DMS 273 treated with DMSO at 0.1 percent for 48 hours (cell line): ENCODE measurements around the gene PCDHA1.
"Not testable (repeated sequence)": the region's sequence is repeated elsewhere in the genome, so short reads cannot be mapped to it uniquely, and the experiment has no call there.

Experiments
- DNase-seq: peaks from one replicate; lab custom pipeline; 2025; lab: John Stamatoyannopoulos, UW

The PCDHA1 gene

DNA sequence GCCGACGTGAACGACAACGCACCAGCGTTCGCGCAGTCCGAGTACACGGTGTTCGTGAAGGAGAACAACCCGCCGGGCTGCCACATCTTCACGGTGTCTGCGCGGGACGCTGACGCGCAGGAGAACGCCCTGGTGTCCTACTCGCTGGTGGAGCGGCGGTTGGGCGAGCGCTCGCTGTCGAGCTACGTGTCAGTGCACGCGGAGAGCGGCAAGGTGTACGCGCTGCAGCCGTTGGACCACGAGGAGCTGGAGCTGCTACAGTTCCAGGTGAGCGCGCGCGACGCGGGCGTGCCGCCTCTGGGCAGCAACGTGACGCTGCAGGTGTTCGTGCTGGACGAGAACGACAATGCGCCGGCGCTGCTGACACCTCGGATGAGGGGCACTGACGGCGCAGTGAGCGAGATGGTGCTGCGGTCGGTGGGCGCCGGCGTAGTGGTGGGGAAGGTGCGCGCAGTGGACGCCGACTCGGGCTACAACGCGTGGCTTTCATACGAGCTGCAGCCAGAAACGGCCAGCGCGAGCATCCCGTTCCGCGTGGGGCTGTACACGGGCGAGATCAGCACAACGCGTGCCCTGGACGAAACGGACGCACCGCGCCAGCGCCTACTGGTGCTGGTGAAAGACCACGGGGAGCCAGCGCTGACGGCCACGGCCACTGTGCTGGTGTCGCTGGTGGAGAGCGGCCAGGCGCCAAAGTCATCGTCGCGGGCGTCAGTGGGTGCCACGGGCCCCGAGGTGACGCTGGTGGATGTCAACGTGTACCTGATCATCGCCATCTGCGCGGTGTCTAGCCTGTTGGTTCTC, 64.1 kb downstream of the PCDHA1 start:
- DNase-seq: not testable (repeated sequence)

DNA sequence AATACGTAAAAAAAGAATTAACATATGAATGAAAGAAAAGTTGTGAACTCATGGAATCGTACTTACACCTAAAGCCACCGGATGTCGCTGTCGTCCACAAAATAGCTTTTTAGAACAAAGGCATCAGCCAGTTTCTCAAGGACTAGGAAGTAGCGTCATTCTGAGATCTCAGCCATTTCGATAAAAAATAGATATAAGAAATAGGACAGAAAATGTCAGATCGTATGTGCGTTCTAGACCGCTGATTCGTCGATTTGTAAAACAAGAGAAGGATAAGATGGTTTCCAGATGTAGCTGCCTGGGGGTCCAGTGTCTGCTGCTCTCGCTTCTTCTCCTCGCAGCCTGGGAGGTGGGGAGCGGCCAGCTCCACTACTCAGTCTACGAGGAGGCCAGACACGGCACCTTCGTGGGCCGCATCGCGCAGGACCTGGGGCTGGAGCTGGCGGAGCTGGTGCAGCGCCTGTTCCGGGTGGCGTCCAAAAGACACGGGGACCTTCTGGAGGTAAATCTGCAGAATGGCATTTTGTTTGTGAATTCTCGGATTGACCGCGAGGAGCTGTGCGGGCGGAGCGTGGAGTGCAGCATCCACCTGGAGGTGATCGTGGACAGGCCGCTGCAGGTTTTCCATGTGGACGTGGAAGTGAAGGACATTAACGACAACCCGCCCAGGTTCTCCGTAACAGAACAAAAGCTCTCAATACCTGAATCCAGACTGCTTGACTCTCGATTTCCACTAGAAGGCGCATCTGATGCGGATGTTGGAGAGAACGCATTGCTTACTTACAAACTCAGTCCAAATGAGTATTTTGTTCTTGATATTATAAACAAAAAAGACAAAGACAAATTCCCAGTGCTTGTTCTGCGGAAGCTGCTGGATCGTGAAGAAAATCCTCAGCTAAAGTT, 70.1 kb downstream of the PCDHA1 start, which contains the start of gene PCDHA10:
PCDHA10 (plus strand) TSS at position 126 of the 903 bp plus-strand sequence; CDS start at position 278, 152 bp downstream.
- DNase-seq: no peak

DNA sequence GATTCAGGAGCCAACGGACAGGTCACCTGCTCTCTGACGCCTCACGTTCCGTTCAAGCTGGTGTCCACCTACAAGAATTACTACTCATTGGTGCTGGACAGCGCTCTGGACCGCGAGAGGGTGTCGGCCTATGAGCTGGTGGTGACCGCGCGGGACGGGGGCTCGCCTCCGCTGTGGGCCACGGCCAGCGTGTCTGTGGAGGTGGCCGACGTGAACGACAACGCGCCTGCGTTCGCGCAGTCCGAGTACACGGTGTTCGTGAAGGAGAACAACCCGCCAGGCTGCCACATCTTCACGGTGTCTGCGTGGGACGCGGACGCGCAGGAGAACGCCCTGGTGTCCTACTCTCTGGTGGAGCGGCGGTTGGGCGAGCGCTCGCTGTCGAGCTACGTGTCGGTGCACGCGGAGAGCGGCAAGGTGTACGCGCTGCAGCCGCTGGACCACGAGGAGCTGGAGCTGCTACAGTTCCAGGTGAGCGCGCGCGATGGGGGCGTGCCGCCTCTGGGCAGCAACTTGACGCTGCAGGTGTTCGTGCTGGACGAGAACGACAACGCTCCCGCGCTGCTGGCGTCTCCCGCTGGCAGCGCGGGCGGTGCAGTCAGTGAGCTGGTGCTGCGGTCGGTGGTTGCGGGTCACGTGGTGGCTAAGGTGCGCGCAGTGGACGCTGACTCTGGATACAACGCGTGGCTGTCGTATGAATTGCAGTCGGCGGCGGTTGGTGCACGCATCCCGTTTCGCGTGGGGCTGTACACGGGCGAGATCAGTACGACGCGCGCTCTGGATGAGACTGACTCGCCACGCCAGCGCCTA, 71.4 kb downstream of the PCDHA1 start:
- no peak for DNase-seq

DNA sequence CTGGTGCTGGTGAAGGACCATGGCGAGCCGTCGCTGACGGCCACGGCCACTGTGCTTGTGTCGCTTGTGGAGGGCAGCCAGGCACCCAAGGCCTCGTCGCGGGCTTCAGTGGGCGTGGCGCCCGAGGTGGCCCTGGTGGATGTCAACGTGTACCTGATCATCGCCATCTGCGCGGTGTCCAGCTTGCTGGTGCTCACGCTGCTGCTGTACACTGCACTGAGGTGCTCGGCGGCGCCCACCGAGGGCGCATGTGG, 72.0 kb downstream of the PCDHA1 start:
- no peak for DNase-seq

DNA sequence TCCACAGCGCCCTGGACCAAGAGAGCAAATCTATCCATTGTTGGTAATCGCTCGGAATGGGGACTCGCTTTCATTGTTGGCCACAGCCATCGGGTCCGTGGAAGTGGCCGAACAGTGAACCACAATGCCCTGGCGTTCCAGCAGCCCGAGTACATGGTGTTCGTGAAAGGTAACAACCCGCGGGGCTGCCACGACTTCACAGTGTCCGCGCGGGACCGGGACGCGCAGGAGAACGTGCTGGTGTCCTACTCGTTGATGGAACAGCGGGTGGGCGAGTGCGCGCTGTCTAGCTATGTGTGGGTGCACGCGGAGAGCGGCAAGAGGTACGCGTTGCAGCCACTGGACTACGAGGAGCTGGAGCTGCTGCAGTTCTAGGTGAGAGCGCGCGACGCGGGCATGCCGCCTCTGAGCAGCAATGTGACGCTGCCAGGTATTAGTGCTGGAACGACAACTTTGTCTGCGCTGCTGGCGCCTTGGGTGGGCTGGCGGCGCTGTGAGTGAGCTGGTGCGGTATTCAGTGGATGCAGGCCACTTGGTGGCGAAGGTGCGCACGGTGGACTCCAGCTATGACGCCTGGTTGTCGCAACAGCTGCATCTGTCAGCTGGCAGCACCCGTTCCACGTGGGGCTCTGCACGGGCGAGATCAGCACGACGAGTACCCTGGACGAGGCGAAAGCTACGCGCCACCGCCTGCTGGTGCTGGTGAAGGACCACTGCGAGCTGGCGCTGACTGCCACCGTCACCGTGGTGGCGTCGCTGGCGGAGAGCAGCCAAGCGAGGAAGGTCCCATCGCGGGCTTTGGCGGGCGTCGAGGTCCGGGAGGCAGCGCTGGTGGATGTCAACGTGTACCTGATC, 76.7 kb downstream of the PCDHA1 start:
- no peak for DNase-seq

DNA sequence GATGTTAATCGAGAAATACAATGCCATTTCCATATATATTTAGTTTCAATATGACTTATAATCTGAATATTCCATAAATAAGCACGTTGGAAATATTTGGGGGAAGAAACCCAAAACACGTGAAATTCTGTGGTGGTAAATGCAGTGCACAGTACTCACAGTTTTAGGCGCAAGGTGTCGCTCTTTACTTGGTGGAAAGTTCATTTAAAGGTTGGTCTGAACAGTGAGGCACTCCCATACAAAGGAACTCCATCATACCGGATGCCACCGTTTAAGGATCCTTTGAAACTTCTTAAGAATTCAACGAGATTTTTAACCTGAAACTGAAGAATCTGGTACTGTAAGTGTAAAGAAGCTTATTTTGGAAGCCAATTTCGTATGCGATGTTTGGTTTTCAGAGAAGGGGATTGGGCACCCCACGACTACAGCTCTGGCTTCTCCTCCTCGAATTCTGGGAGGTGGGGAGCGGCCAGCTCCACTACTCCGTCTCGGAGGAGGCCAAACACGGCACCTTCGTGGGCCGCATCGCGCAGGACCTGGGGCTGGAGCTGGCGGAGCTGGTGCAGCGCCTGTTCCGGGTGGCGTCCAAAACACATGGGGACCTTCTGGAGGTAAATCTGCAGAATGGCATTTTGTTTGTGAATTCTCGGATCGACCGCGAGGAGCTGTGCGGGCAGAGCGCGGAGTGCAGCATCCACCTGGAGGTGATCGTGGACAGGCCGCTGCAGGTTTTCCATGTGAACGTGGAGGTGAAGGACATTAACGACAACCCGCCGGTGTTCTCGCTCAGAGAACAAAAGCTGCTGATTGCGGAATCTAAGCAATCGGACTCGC, 83.0 kb downstream of the PCDHA1 start, which contains the start of gene PCDHA11:
PCDHA11 (plus strand) TSS at position 237 of the 834 bp plus-strand sequence; CDS start at position 384, 147 bp downstream.
- DNase-seq: peak; percentile 24

DNA sequence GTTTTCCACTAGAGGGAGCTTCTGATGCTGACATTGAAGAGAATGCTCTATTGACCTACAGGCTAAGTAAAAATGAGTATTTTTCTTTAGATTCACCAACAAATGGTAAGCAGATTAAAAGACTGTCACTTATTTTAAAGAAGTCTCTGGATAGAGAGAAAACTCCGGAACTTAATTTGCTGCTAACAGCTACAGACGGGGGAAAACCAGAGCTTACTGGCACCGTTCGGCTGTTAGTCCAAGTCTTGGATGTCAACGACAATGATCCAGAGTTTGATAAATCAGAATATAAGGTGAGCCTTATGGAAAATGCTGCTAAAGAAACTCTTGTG, 83.6 kb downstream of the PCDHA1 start:
- no peak for DNase-seq

DNA sequence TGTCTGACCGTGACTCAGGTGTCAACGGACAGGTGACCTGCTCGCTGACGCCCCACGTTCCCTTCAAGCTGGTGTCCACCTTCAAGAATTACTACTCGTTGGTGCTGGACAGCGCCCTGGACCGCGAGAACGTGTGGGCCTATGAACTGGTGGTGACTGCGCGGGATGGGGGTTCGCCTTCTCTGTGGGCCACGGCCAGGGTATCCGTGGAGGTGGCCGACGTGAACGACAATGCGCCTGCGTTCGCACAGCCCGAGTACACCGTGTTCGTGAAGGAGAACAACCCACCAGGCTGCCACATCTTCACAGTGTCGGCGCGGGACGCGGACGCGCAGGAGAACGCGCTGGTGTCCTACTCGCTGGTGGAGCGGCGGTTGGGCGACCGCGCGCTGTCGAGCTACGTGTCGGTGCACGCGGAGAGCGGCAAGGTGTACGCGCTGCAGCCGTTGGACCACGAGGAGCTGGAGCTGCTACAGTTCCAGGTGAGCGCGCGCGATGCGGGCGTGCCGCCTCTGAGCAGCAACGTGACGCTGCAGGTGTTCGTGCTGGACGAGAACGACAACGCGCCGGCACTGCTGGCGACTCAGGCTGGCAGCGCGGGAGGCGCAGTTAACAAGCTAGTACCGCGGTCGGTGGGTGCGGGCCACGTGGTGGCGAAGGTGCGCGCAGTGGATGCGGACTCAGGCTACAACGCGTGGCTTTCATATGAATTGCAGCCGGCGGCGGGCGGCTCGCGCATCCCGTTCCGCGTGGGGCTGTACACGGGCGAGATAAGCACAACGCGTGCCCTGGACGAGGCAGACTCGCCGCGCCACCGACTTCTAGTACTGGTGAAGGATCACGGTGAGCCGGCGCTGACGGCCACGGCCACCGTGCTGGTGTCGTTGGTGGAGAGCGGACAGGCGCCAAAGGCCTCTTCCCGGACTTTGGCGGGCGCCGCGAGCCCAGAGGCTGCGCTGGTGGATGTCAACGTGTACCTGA, 84.6 kb downstream of the PCDHA1 start:
- DNase-seq: no peak

DNA sequence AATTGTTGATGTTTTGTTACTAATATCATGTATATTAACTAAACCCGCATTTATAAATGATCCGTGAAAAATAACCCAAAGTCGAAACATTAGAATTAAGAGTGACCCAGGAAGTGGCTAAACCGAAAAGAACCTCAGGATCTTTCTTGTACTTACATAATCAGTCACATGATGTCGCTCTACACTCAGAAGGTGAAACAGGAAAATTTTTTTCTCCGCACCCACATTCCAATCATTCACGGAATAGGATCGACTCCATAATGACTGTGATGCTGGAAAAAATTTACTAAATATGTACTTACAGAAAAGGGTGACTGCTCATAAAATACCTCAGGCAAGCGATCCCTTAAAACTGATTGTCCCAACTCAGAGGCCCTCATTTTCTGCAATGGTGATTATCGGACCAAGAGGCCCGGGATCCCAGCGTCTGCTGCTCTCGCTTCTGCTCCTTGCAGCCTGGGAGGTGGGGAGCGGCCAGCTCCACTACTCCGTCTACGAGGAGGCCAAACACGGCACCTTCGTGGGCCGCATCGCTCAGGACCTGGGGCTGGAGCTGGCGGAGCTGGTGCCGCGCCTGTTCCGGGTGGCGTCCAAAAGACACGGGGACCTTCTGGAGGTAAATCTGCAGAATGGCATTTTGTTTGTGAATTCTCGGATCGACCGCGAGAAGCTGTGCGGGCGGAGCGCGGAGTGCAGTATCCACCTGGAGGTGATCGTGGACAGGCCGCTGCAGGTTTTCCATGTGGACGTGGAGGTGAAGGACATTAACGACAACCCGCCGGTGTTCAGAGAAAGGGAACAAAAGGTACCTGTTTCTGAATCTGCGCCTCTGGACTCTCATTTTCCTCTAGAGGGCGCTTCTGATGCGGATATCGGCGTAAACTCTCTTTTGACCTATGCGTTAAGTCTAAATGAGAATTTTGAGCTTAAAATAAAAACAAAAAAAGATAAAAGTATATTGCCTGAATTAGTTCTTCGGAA, 89.4 kb downstream of the PCDHA1 start, which contains the start of gene PCDHA12:
PCDHA12 (plus strand) TSS at position 224 of the 981 bp plus-strand sequence; CDS start at position 389, 165 bp downstream.
- DNase-seq: no peak

DNA sequence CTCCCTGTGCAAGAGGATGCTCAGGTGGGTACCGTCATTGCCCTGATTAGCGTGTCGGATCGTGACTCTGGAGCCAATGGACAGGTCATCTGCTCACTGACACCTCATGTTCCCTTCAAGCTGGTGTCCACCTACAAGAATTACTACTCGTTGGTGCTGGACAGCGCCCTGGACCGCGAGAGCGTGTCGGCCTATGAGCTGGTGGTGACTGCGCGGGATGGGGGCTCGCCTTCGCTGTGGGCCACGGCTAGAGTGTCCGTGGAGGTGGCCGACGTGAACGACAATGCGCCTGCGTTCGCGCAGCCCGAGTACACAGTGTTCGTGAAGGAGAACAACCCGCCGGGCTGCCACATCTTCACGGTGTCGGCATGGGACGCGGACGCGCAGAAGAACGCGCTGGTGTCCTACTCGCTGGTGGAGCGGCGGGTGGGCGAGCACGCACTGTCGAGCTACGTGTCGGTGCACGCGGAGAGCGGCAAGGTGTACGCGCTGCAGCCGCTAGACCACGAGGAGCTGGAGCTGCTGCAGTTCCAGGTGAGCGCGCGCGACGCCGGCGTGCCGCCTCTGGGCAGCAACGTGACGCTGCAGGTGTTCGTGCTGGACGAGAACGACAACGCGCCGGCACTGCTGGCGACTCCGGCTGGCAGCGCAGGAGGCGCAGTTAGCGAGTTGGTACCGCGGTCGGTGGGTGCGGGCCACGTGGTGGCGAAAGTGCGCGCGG, 90.8 kb downstream of the PCDHA1 start:
- DNase-seq: not testable (repeated sequence)

DNA sequence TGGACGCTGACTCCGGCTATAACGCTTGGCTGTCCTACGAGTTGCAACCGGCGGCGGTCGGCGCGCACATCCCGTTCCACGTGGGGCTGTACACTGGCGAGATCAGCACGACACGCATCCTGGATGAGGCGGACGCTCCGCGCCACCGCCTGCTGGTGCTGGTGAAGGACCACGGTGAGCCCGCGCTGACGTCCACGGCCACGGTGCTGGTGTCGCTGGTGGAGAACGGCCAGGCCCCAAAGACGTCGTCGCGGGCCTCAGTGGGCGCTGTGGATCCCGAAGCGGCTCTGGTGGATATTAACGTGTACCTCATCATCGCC, 91.3 kb downstream of the PCDHA1 start:
- no peak for DNase-seq

DNA sequence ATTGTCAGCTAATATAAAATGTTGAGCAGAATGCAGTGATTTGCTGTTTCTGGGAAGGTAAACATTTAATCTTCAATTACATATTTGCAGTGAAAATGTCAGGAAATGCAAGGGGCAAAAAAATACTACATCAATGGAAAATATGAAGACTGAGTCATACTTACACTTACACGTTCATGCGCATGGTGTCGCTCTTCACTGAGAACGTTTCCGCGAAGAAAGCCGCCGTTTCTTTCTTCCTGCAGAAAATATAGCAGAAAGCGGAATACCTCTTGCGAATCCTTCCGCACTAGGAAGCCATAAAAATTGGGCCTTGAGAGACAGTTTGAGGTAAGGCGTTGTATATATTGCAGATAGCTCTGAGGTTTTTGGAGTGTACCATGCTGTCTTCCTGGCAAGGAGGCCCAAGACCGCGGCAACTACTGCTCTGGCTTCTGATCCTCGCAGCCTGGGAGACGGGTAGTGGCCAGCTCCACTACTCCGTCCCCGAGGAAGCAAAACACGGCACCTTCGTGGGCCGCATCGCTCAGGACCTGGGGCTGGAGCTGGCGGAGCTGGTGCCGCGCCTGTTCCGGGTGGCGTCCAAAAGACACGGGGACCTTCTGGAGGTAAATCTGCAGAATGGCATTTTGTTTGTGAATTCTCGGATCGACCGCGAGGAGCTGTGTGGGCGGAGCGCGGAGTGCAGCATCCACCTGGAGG, 96.1 kb downstream of the PCDHA1 start, which contains the start of gene PCDHA13:
PCDHA13 (plus strand) TSS at position 236 of the 702 bp plus-strand sequence; CDS start at position 381, 145 bp downstream.
- DNase-seq: no peak

DNA sequence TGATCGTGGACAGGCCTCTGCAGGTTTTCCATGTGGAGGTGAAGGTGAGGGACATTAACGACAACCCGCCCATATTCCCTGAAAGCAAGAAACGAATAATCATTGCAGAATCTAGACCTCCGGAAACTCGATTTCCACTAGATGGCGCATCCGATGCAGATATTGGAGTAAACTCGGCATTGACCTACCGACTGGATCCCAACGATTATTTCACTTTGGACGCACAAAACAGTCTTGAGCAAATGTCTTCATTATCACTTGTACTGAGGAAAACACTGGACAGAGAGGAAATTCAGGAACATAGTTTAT, 96.6 kb downstream of the PCDHA1 start:
- DNase-seq: no peak

DNA sequence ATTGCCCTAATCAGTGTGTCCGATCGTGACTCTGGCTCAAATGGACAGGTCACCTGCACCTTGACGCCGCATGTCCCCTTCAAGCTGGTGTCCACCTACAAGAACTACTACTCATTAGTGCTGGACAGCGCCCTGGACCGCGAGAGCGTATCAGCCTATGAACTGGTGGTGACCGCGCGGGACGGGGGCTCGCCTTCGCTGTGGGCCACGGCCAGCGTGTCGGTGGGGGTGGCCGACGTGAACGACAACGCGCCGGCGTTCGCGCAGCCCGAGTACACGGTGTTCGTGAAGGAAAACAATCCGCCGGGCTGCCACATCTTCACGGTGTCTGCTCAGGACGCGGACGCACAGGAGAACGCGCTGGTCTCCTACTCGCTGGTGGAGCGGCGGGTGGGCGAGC, 97.4 kb downstream of the PCDHA1 start:
- no peak for DNase-seq

DNA sequence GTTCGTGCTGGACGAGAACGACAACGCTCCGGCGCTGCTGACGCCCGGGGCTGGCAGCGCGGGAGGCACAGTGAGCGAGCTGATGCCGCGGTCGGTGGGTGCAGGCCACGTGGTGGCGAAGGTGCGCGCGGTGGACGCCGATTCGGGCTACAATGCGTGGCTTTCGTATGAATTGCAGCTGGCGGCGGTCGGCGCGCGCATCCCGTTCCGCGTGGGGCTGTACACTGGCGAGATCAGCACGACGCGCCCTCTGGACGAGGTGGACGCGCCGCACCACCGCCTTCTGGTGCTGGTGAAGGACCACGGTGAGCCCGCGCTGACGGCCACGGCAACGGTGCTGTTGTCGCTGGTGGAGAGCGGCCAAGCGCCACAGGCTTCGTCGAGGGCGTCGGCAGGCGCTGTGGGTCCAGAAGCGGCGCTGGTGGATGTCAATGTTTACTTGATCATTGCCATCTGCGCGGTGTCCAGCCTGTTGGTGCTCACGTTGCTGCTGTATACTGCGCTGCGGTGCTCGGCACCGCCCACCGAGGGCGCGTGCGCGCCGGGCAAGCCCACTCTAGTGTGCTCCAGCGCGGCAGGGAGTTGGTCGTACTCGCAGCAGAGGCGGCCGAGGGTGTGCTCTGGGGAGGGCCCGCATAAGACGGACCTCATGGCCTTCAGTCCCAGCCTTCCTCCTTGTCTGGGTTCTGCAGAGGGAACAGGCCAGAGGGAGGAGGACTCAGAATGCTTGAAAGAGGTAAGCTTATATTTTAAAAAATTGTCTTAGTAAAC, 98.2 kb downstream of the PCDHA1 start:
- no peak for DNase-seq

DNA sequence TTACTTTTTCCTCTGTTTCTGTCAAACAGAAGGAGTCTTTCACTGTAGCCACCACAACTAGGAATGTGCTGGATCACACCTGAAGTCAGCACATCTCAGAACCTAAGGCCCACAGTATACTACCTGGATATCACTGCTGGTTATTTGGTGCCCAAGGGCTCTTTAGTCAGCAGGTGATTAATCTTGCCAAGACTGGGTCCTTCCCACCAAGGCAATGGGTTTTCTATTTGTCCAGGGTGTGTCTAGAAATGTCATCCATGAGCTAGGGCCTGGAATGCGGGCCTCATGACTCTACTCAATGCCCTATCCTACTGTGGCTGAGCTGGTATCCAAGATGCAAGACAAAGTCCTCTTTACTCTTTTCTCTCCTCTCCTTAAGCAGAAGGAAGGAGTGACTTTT, 130.4 kb downstream of the PCDHA1 start:
- DNase-seq: no peak
